NOMO-1 (cell line): ENCODE data around the gene TRIM72.
A peak's percentile ranks its signal among the peaks of the same experiment; 100 is the strongest.
"Not testable (repeated sequence)": the region's sequence is repeated elsewhere in the genome, so short reads cannot be mapped to it uniquely, and the experiment has no call there.

Experiments used
- DNase-seq, 2 experiments: peaks; one replicate each; lab custom pipeline; 2025; ENCODE audit not compliant: unreplicated experiment in 2 of 2; lab: John Stamatoyannopoulos, UW

The TRIM72 gene

GRCh38 chr16:31190818-31191444, 23.0 kb upstream of the TRIM72 start:
- DNase-seq: no peak

GRCh38 chr16:31191697-31192428, 22.1 kb upstream of the TRIM72 start:
- DNase-seq: no peak

- DNase-seq: no peak
Measured at GRCh38 chr16:31192856-31193642, 20.9 kb upstream of the TRIM72 start.

- DNase-seq: no peak
Measured at GRCh38 chr16:31193874-31194273, 20.0 kb upstream of the TRIM72 start.

GRCh38 chr16:31194898-31195297, 19.0 kb upstream of the TRIM72 start:
- no peak for DNase-seq

- DNase-seq: not testable (repeated sequence)
Measured at GRCh38 chr16:31195861-31196260, 18.1 kb upstream of the TRIM72 start.

GRCh38 chr16:31196324-31197088, 17.4 kb upstream of the TRIM72 start:
- DNase-seq: no peak

GRCh38 chr16:31198207-31198882, 15.6 kb upstream of the TRIM72 start:
- no peak for DNase-seq

- no peak for DNase-seq
Measured at GRCh38 chr16:31199430-31200041, 14.4 kb upstream of the TRIM72 start.

GRCh38 chr16:31200111-31200510, 13.8 kb upstream of the TRIM72 start:
- DNase-seq: not testable (repeated sequence)

- peak; percentile 72 to 75 for DNase-seq
Measured at GRCh38 chr16:31200821-31201568, 12.9 kb upstream of the TRIM72 start.

- peak; percentile 87 to 90 for DNase-seq
Measured at GRCh38 chr16:31201582-31202413, 12.1 kb upstream of the TRIM72 start.

GRCh38 chr16:31202414-31203375, 11.2 kb upstream of the TRIM72 start, which contains the start of gene PYCARD:
Gene PYCARD, minus strand, starts transcription at chr16:31202760. Its CDS starts 70 bp downstream, at chr16:31202690.
- peak; percentile 71 to 89 for DNase-seq

GRCh38 chr16:31204871-31205666, 8.8 kb upstream of the TRIM72 start:
- DNase-seq: no peak

- no peak for DNase-seq
Measured at GRCh38 chr16:31206776-31207175, 7.1 kb upstream of the TRIM72 start.

- no peak for DNase-seq
Measured at GRCh38 chr16:31213342-31213741, 577 bp upstream of the TRIM72 start.
